Activated T-helper 1 cell treated with anti-CD3 and anti-CD28 coated beads, Interleukin-12 subunit alpha, Interleukin-12 subunit beta, Interleukin-2, Interleukin-4 antibody, amounts not matched to agents 30 ng/mL and 10 ng/mL and 1 ng/mL, durations not matched to agents 14 hours and 24 hours and 36 hours (primary cell): Measurements from ENCODE around the gene KCTD15. TPM values are rescaled to one million over a fixed set of nuclear protein-coding genes. Genes with fewer than 3 reads are reported as not detected.

Experiments used
- total RNA-seq: library from RNA; stranded (reverse); gene quantifications from 2 replicates; pipeline ENCODE4 v1.2.3, GENCODE V29; 2022

KCTD15 gene
- total RNA-seq, 1 donor from 2014 or later = 12.6 TPM

Other genes starting within 250 kb of the KCTD15 start
- gene CHST8, start 174.9 kb upstream of the KCTD15 start, total RNA-seq = not detected in 2 replicates